ENCODE measurements around the gene RBM25.
"Not testable (repeated sequence)": the region's sequence is repeated elsewhere in the genome, so short reads cannot be mapped to it uniquely, and the experiment has no call there.

Gene RBM25

DNA sequence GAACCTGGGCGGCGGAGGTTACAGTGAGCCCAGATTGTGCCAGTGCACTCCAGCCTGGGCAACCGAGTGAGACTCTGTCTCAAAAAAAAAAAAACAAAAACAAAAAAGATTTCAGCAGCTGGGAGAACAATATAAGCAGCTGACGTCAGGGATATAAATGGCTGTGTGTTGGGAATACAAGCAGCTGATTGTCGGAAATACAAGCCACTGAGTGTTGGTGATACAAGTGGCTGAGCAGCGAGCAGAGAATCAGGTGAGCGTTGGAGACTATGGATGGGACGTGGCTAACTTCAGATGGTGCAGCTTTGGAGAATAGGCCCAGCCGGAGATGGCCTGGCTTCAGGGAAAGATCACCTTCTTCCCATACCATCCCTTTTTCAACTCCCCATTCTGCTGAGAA lies 109.9 kb downstream of the RBM25 start:
- H3K79me2 ChIP-seq (ENCODE audit: control insufficient read depth, insufficient read depth, low read length, unreplicated experiment), result no peaks in the 10 kb centered on the region
- H3K4me1 ChIP-seq (ENCODE audit: control insufficient read depth, insufficient read depth, low read length, unreplicated experiment), result no peaks in the 10 kb centered on the region
- no peak overlapping the region for H3K27ac ChIP-seq (ENCODE audit: low read depth, low read length)
- H3K4me3 ChIP-seq (ENCODE audit: low read depth, low read length), result no peak overlapping the region
- H3K27me3 ChIP-seq (ENCODE audit: insufficient read depth, low read length), result no peaks in the 10 kb centered on the region
- H2AFZ ChIP-seq (ENCODE audit: low read length, unreplicated experiment), result no peak overlapping the region
- peaks cover 12% of the 10 kb centered on the region for H3K36me3 ChIP-seq (ENCODE audit: insufficient read depth, low read length)

DNA sequence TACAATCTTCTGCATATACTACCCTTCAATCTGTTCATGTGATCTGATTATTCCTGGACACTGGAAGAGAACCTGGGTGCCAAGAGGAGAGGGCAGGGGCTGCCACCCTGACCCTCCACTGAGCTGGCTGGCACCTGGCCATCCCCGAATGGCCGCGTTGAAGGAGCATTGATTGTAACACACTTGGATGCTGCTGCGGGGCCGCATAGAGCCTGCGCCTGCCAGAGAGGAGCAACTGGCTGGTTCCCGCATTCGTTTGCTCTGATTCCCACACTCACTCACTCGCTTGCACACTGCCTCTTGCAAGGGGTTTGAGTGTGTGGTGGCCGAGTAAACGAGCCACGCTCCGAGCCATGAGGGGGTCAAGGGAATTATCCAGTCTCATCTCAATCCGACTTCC lies 110.4 kb downstream of the RBM25 start:
- Histone ChIP-seq H3K4me1 (ENCODE audit: control insufficient read depth, insufficient read depth, low read length, unreplicated experiment) (no peaks in the 10 kb centered on the region), H2AFZ (ENCODE audit: low read length, unreplicated experiment) (no peak overlapping the region), H3K27ac (ENCODE audit: low read depth, low read length) (no peak overlapping the region), H3K4me3 (ENCODE audit: low read depth, low read length) (no peak overlapping the region), H3K79me2 (ENCODE audit: control insufficient read depth, insufficient read depth, low read length, unreplicated experiment) (no peaks in the 10 kb centered on the region), H3K27me3 (ENCODE audit: insufficient read depth, low read length) (no peaks in the 10 kb centered on the region), H3K36me3 (ENCODE audit: insufficient read depth, low read length) (peaks cover 16% of the 10 kb centered on the region)

DNA sequence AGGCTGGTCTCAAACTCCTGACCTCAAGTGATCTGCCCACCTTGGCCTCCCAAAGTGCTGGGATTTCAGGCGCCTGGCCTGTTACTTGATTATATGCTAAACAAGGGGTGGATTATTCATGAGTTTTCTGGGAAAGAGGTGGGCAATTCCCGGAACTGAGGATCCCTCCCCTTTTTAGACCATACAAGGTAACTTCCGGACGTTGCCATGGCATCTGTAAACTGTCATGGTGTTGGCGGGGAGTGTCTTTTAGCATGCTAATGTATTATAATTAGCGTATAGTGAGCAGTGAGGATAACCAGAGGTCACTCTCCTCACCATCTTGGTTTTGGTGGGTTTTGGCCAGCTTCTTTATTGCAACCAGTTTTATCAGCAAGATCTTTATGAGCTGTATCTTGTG lies 111.5 kb downstream of the RBM25 start:
- H3K4me1 ChIP-seq (ENCODE audit: control insufficient read depth, insufficient read depth, low read length, unreplicated experiment); H3K27ac ChIP-seq (ENCODE audit: low read depth, low read length); H3K4me3 ChIP-seq (ENCODE audit: low read depth, low read length); H3K79me2 ChIP-seq (ENCODE audit: control insufficient read depth, insufficient read depth, low read length, unreplicated experiment); H3K27me3 ChIP-seq (ENCODE audit: insufficient read depth, low read length); H3K36me3 ChIP-seq (ENCODE audit: insufficient read depth, low read length); H2AFZ ChIP-seq (ENCODE audit: low read length, unreplicated experiment): not testable (repeated sequence)

DNA sequence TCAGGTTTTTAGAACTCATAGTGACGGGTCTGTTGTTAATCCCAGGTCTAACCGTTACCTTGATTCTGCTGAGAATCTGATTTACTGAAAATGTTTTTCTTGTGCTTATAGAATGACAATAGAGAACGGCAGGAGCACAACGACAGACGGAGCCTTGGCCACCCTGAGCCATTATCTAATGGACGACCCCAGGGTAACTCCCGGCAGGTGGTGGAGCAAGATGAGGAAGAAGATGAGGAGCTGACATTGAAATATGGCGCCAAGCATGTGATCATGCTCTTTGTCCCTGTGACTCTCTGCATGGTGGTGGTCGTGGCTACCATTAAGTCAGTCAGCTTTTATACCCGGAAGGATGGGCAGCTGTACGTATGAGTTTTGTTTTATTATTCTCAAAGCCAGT lies 112.4 kb downstream of the RBM25 start:
- Histone ChIP-seq H3K27me3 (ENCODE audit: insufficient read depth, low read length) (no peaks in the 10 kb centered on the region), H3K4me3 (ENCODE audit: low read depth, low read length) (no peak overlapping the region), H3K27ac (ENCODE audit: low read depth, low read length) (no peak overlapping the region), H3K79me2 (ENCODE audit: control insufficient read depth, insufficient read depth, low read length, unreplicated experiment) (no peaks in the 10 kb centered on the region), H3K4me1 (ENCODE audit: control insufficient read depth, insufficient read depth, low read length, unreplicated experiment) (no peaks in the 10 kb centered on the region), H3K36me3 (ENCODE audit: insufficient read depth, low read length) (peaks cover 9% of the 10 kb centered on the region), H2AFZ (ENCODE audit: low read length, unreplicated experiment) (no peak overlapping the region)

DNA sequence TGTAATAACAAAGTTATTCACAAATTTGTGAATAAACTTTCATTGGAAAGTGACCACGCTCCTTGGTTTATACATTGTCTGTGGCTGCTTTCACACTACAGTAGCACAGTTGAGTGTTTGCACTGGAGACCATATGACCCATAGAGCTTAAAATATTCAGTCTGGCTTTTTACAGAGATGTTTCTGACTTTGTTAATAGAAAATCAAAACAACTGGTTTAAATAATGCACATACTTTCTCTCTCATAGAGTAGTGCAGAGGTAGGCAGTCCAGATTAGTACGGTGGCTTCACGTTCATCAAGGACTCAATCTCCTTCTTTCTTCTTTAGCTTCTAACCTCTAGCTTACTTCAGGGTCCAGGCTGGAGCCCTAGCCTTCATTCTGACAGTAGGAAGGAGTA lies 114.2 kb downstream of the RBM25 start:
- Histone ChIP-seq H3K27ac (ENCODE audit: low read depth, low read length) (no peak overlapping the region), H3K4me3 (ENCODE audit: low read depth, low read length) (no peak overlapping the region), H3K36me3 (ENCODE audit: insufficient read depth, low read length) (peaks cover 17% of the 10 kb centered on the region), H3K4me1 (ENCODE audit: control insufficient read depth, insufficient read depth, low read length, unreplicated experiment) (peaks cover 9% of the 10 kb centered on the region), H3K79me2 (ENCODE audit: control insufficient read depth, insufficient read depth, low read length, unreplicated experiment) (no peaks in the 10 kb centered on the region), H2AFZ (ENCODE audit: low read length, unreplicated experiment) (no peak overlapping the region), H3K27me3 (ENCODE audit: insufficient read depth, low read length) (no peaks in the 10 kb centered on the region)

DNA sequence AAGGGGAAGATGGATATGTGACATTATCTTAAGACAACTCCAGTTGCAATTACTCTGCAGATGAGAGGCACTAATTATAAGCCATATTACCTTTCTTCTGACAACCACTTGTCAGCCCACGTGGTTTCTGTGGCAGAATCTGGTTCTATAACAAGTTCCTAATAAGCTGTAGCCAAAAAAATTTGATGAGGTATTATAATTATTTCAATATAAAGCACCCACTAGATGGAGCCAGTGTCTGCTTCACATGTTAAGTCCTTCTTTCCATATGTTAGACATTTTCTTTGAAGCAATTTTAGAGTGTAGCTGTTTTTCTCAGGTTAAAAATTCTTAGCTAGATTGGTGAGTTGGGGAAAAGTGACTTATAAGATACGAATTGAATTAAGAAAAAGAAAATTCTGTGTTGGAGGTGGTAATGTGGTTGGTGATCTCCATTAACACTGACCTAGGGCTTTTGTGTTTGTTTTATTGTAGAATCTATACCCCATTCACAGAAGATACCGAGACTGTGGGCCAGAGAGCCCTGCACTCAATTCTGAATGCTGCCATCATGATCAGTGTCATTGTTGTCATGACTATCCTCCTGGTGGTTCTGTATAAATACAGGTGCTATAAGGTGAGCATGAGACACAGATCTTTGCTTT lies 114.9 kb downstream of the RBM25 start:
- no peak overlapping the region for H2AFZ ChIP-seq (ENCODE audit: low read length, unreplicated experiment)
- H3K36me3 ChIP-seq (ENCODE audit: insufficient read depth, low read length), result peaks cover 20% of the 10 kb centered on the region
- H3K4me3 ChIP-seq (ENCODE audit: low read depth, low read length), result no peak overlapping the region
- H3K27me3 ChIP-seq (ENCODE audit: insufficient read depth, low read length), result no peaks in the 10 kb centered on the region
- H3K27ac ChIP-seq (ENCODE audit: low read depth, low read length), result no peak overlapping the region
- H3K79me2 ChIP-seq (ENCODE audit: control insufficient read depth, insufficient read depth, low read length, unreplicated experiment), result no peaks in the 10 kb centered on the region
- H3K4me1 ChIP-seq (ENCODE audit: control insufficient read depth, insufficient read depth, low read length, unreplicated experiment), result peaks cover 9% of the 10 kb centered on the region

All from ACC112 (cell line).